ENCODE results near the gene MYRIP.
"Not testable (repeated sequence)": the region's sequence is repeated elsewhere in the genome, so short reads cannot be mapped to it uniquely, and the experiment has no call there.

Gene MYRIP

GRCh38 chr3:39781632-39782031 is 27.8 kb upstream of the MYRIP start:
- Histone ChIP-seq H3K27ac (ENCODE audit: low read depth, low read length) (no peak overlapping the region), H3K4me3 (ENCODE audit: low read depth, low read length) (no peak overlapping the region), H3K36me3 (ENCODE audit: control insufficient read depth, insufficient read depth, low read length) (no peaks in the 10 kb centered on the region), H3K9ac (ENCODE audit: low read length) (no peak overlapping the region), H3K27me3 (ENCODE audit: control insufficient read depth, insufficient read depth, low read length) (no peaks in the 10 kb centered on the region), H3K9me3 (ENCODE audit: control insufficient read depth, insufficient read depth, low read depth, low read length) (peaks cover 15% of the 10 kb centered on the region), H3K4me1 (ENCODE audit: control insufficient read depth, insufficient read depth, low read length) (no peaks in the 10 kb centered on the region)

- Histone ChIP-seq H3K27ac (ENCODE audit: low read depth, low read length) (no peak overlapping the region), H3K4me3 (ENCODE audit: low read depth, low read length) (no peak overlapping the region), H3K27me3 (ENCODE audit: control insufficient read depth, insufficient read depth, low read length) (no peaks in the 10 kb centered on the region), H3K4me1 (ENCODE audit: control insufficient read depth, insufficient read depth, low read length) (no peaks in the 10 kb centered on the region), H3K9ac (ENCODE audit: low read length) (no peak overlapping the region), H3K36me3 (ENCODE audit: control insufficient read depth, insufficient read depth, low read length) (no peaks in the 10 kb centered on the region), H3K9me3 (ENCODE audit: control insufficient read depth, insufficient read depth, low read depth, low read length) (peaks cover 8% of the 10 kb centered on the region)
Observed at GRCh38 chr3:39783680-39784079, 25.7 kb upstream of the MYRIP start.

GRCh38 chr3:39784922-39785321 is 24.5 kb upstream of the MYRIP start:
- no peaks in the 10 kb centered on the region for H3K9me3 ChIP-seq (ENCODE audit: control insufficient read depth, insufficient read depth, low read depth, low read length)
- H3K4me3 ChIP-seq (ENCODE audit: low read depth, low read length): no peak overlapping the region
- H3K27ac ChIP-seq (ENCODE audit: low read depth, low read length): no peak overlapping the region
- H3K4me1 ChIP-seq (ENCODE audit: control insufficient read depth, insufficient read depth, low read length): no peaks in the 10 kb centered on the region
- H3K36me3 ChIP-seq (ENCODE audit: control insufficient read depth, insufficient read depth, low read length): no peaks in the 10 kb centered on the region
- H3K9ac ChIP-seq (ENCODE audit: low read length): no peak overlapping the region
- no peaks in the 10 kb centered on the region for H3K27me3 ChIP-seq (ENCODE audit: control insufficient read depth, insufficient read depth, low read length)

- no peaks in the 10 kb centered on the region for H3K27me3 ChIP-seq (ENCODE audit: control insufficient read depth, insufficient read depth, low read length)
Observed at GRCh38 chr3:39788128-39788883, 21.1 kb upstream of the MYRIP start.

GRCh38 chr3:39791603-39792002 is 17.8 kb upstream of the MYRIP start:
- no peaks in the 10 kb centered on the region for H3K36me3 ChIP-seq (ENCODE audit: control insufficient read depth, insufficient read depth, low read length)
- no peak overlapping the region for H3K4me3 ChIP-seq (ENCODE audit: low read depth, low read length)
- no peaks in the 10 kb centered on the region for H3K9me3 ChIP-seq (ENCODE audit: control insufficient read depth, insufficient read depth, low read depth, low read length)
- no peaks in the 10 kb centered on the region for H3K27me3 ChIP-seq (ENCODE audit: control insufficient read depth, insufficient read depth, low read length)
- H3K9ac ChIP-seq (ENCODE audit: low read length): no peak overlapping the region
- no peaks in the 10 kb centered on the region for H3K4me1 ChIP-seq (ENCODE audit: control insufficient read depth, insufficient read depth, low read length)
- H3K27ac ChIP-seq (ENCODE audit: low read depth, low read length): no peak overlapping the region

More at GRCh38 chr3:39788128-39788883, 21.1 kb upstream of the MYRIP start:
- no peaks in the 10 kb centered on the region for H3K36me3 ChIP-seq (ENCODE audit: control insufficient read depth, insufficient read depth, low read length)
- no peaks in the 10 kb centered on the region for H3K4me1 ChIP-seq (ENCODE audit: control insufficient read depth, insufficient read depth, low read length)
- no peak overlapping the region for H3K4me3 ChIP-seq (ENCODE audit: low read depth, low read length)
- H3K9ac ChIP-seq (ENCODE audit: low read length): no peak overlapping the region
- H3K9me3 ChIP-seq (ENCODE audit: control insufficient read depth, insufficient read depth, low read depth, low read length): no peaks in the 10 kb centered on the region
- H3K27ac ChIP-seq (ENCODE audit: low read depth, low read length): no peak overlapping the region

GRCh38 chr3:39794880-39795279 is 14.5 kb upstream of the MYRIP start:
- Histone ChIP-seq H3K36me3 (ENCODE audit: control insufficient read depth, insufficient read depth, low read length) (no peaks in the 10 kb centered on the region), H3K9me3 (ENCODE audit: control insufficient read depth, insufficient read depth, low read depth, low read length) (no peaks in the 10 kb centered on the region), H3K27me3 (ENCODE audit: control insufficient read depth, insufficient read depth, low read length) (no peaks in the 10 kb centered on the region)

GRCh38 chr3:39801216-39801615 is 8.2 kb upstream of the MYRIP start:
- Histone ChIP-seq H3K9ac (ENCODE audit: low read length) (no peak overlapping the region), H3K4me1 (ENCODE audit: control insufficient read depth, insufficient read depth, low read length) (no peaks in the 10 kb centered on the region), H3K27me3 (ENCODE audit: control insufficient read depth, insufficient read depth, low read length) (peaks cover 12% of the 10 kb centered on the region), H3K9me3 (ENCODE audit: control insufficient read depth, insufficient read depth, low read depth, low read length) (peaks cover 4% of the 10 kb centered on the region; the same call in 1 of the 2 replicates), H3K27ac (ENCODE audit: low read depth, low read length) (no peak overlapping the region), H3K4me3 (ENCODE audit: low read depth, low read length) (no peak overlapping the region), H3K36me3 (ENCODE audit: control insufficient read depth, insufficient read depth, low read length) (no peaks in the 10 kb centered on the region)

More at GRCh38 chr3:39794880-39795279, 14.5 kb upstream of the MYRIP start:
- Histone ChIP-seq H3K4me3 (ENCODE audit: low read depth, low read length) (no peak overlapping the region), H3K4me1 (ENCODE audit: control insufficient read depth, insufficient read depth, low read length) (no peaks in the 10 kb centered on the region), H3K27ac (ENCODE audit: low read depth, low read length) (no peak overlapping the region), H3K9ac (ENCODE audit: low read length) (no peak overlapping the region)

GRCh38 chr3:39802486-39802885 is 6.9 kb upstream of the MYRIP start:
- peaks cover 25% of the 10 kb centered on the region for H3K27me3 ChIP-seq (ENCODE audit: control insufficient read depth, insufficient read depth, low read length)
- H3K36me3 ChIP-seq (ENCODE audit: control insufficient read depth, insufficient read depth, low read length); H3K4me3 ChIP-seq (ENCODE audit: low read depth, low read length); H3K9me3 ChIP-seq (ENCODE audit: control insufficient read depth, insufficient read depth, low read depth, low read length); H3K4me1 ChIP-seq (ENCODE audit: control insufficient read depth, insufficient read depth, low read length); H3K9ac ChIP-seq (ENCODE audit: low read length); H3K27ac ChIP-seq (ENCODE audit: low read depth, low read length): not testable (repeated sequence)

- Histone ChIP-seq H3K36me3 (ENCODE audit: control insufficient read depth, insufficient read depth, low read length) (no peaks in the 10 kb centered on the region), H3K9me3 (ENCODE audit: control insufficient read depth, insufficient read depth, low read depth, low read length) (peaks cover 4% of the 10 kb centered on the region; the same call in 1 of the 2 replicates), H3K9ac (ENCODE audit: low read length) (no peak overlapping the region), H3K27ac (ENCODE audit: low read depth, low read length) (no peak overlapping the region), H3K4me1 (ENCODE audit: control insufficient read depth, insufficient read depth, low read length) (no peaks in the 10 kb centered on the region), H3K27me3 (ENCODE audit: control insufficient read depth, insufficient read depth, low read length) (peaks cover 40% of the 10 kb centered on the region), H3K4me3 (ENCODE audit: low read depth, low read length) (no peak overlapping the region)
Observed at GRCh38 chr3:39803956-39804355, 5.5 kb upstream of the MYRIP start.

GRCh38 chr3:39804951-39805350 is 4.5 kb upstream of the MYRIP start:
- H3K27ac ChIP-seq (ENCODE audit: low read depth, low read length): no peak overlapping the region
- peaks cover 4% of the 10 kb centered on the region; the same call in 1 of the 2 replicates for H3K9me3 ChIP-seq (ENCODE audit: control insufficient read depth, insufficient read depth, low read depth, low read length)
- peaks cover 3% of the 10 kb centered on the region; the same call in 1 of the 2 replicates for H3K4me1 ChIP-seq (ENCODE audit: control insufficient read depth, insufficient read depth, low read length)

GRCh38 chr3:39805650-39806049 is 3.8 kb upstream of the MYRIP start:
- H3K36me3 ChIP-seq (ENCODE audit: control insufficient read depth, insufficient read depth, low read length): no peaks in the 10 kb centered on the region
- peaks cover 8% of the 10 kb centered on the region; the same call in 1 of the 2 replicates for H3K4me1 ChIP-seq (ENCODE audit: control insufficient read depth, insufficient read depth, low read length)
- H3K27me3 ChIP-seq (ENCODE audit: control insufficient read depth, insufficient read depth, low read length): peaks cover 53% of the 10 kb centered on the region
- H3K4me3 ChIP-seq (ENCODE audit: low read depth, low read length): no peak overlapping the region
- H3K27ac ChIP-seq (ENCODE audit: low read depth, low read length): no peak overlapping the region
- peaks cover 4% of the 10 kb centered on the region; the same call in 1 of the 2 replicates for H3K9me3 ChIP-seq (ENCODE audit: control insufficient read depth, insufficient read depth, low read depth, low read length)
- no peak overlapping the region for H3K9ac ChIP-seq (ENCODE audit: low read length)

More at GRCh38 chr3:39804951-39805350, 4.5 kb upstream of the MYRIP start:
- H3K4me3 ChIP-seq (ENCODE audit: low read depth, low read length): no peak overlapping the region
- H3K27me3 ChIP-seq (ENCODE audit: control insufficient read depth, insufficient read depth, low read length): peaks cover 46% of the 10 kb centered on the region
- H3K9ac ChIP-seq (ENCODE audit: low read length): no peak overlapping the region
- no peaks in the 10 kb centered on the region for H3K36me3 ChIP-seq (ENCODE audit: control insufficient read depth, insufficient read depth, low read length)

Measured in HUES6 (cell line).